GM23338 (cell line): ENCODE data around the gene BNC2. TPM values are rescaled to one million over a fixed set of nuclear protein-coding genes. Genes with fewer than 3 reads are reported as not detected.

Experiments used
- ATAC-seq: fragments of 200-7000 bp; cut with Tn5 transposase; 3 replicates; pipeline ENCODE4 v1.9.1; 2020
- DNase-seq: peaks from one replicate; pipeline ENCODE4 v3.0.0-alpha.2; 2015; ENCODE audit warnings: low spot score
- H2AFZ ChIP-seq: fragments of 200-600 bp; sonication (generic); 2 replicates; pipeline ENCODE4 v1.8.0; 2016; ENCODE audit warnings: antibody characterized with exemption, mild to moderate bottlenecking, moderate library complexity
- H3F3A ChIP-seq: fragments of 200-600 bp; sonication (generic); replicated peaks from 2 replicates; pipeline ENCODE4 v1.8.0; 2017; ENCODE audit warnings: antibody characterized with exemption, mixed run types, low read depth
- H3K27ac ChIP-seq: fragments of 200-600 bp; sonication (generic); 2 replicates; pipeline ENCODE4 v1.6.1; 2016; ENCODE audit warnings: low read depth
- H3K27me3 ChIP-seq: fragments of 200-600 bp; sonication (generic); 2 replicates; pipeline ENCODE4 v1.8.0; 2016; ENCODE audit warnings: mild to moderate bottlenecking, mixed run types, moderate library complexity; ENCODE audit not compliant: insufficient read depth
- H3K36me3 ChIP-seq: fragments of 200-600 bp; sonication (generic); 2 replicates; pipeline ENCODE4 v1.8.0; 2016; ENCODE audit warnings: mild to moderate bottlenecking; ENCODE audit not compliant: insufficient read depth
- H3K4me1 ChIP-seq: fragments of 200-600 bp; sonication (generic); 2 replicates; pipeline ENCODE4 v1.8.0; 2016; ENCODE audit warnings: mild to moderate bottlenecking, moderate library complexity; ENCODE audit not compliant: insufficient read depth
- H3K4me2 ChIP-seq: fragments of 200-600 bp; sonication (generic); 2 replicates; pipeline ENCODE4 v1.7.1; 2017; ENCODE audit warnings: mixed run types
- H3K4me3 ChIP-seq: fragments of 200-600 bp; sonication (generic); 2 replicates; pipeline ENCODE4 v1.6.1; 2016; ENCODE audit warnings: mixed run types
- H3K79me2 ChIP-seq: fragments of 200-600 bp; sonication (generic); replicated peaks from 2 replicates; pipeline ENCODE4 v1.8.0; 2017; ENCODE audit warnings: mild to moderate bottlenecking; ENCODE audit not compliant: insufficient read depth
- H3K9me2 ChIP-seq: fragments of 200-600 bp; sonication (generic); 2 replicates; pipeline ENCODE4 v1.8.0; 2017; ENCODE audit not compliant: insufficient read depth
- H4K20me1 ChIP-seq: fragments of 200-600 bp; sonication (generic); replicated peaks from 2 replicates; pipeline ENCODE4 v1.8.0; 2017; ENCODE audit warnings: mild to moderate bottlenecking; ENCODE audit not compliant: insufficient read depth
- H3K27ac Mint-ChIP-seq: 2 replicates; pipeline ENCODE4 v1.8.0; 2020; ENCODE audit warnings: inconsistent platforms, mild to moderate bottlenecking, moderate library complexity, mixed read lengths
- H3K27me3 Mint-ChIP-seq: 3 replicates; pipeline ENCODE4 v1.8.0; 2022; ENCODE audit warnings: low read depth, mild to moderate bottlenecking, moderate library complexity, mixed read lengths, inconsistent platforms; ENCODE audit not compliant: insufficient read depth, poor library complexity
- H3K36me3 Mint-ChIP-seq: 3 replicates; pipeline ENCODE4 v1.8.0; 2021; ENCODE audit warnings: low read depth, mild to moderate bottlenecking, inconsistent platforms, moderate library complexity, mixed read lengths
- H3K4me1 Mint-ChIP-seq: 3 replicates; pipeline ENCODE4 v1.8.0; 2020; ENCODE audit warnings: mild to moderate bottlenecking, inconsistent platforms, mixed read lengths
- H3K4me3 Mint-ChIP-seq: 3 replicates; pipeline ENCODE4 v1.8.0; 2021; ENCODE audit warnings: moderate library complexity, mild to moderate bottlenecking, inconsistent platforms, mixed read lengths
- H3K9me3 Mint-ChIP-seq: 3 replicates; pipeline ENCODE4 v1.8.0; 2020; ENCODE audit warnings: moderate library complexity, mild to moderate bottlenecking, inconsistent platforms, mixed read lengths
- CREB1 ChIP-seq: fragments of 250-450 bp; sonication (Bioruptor Pico); IDR thresholded peaks from 2 replicates; pipeline ENCODE4 v1.5.0; 2020; ENCODE audit warnings: low read depth, mild to moderate bottlenecking, moderate library complexity
- CTCF ChIP-seq, 2 experiments: fragments of 200-600 bp in 1 of 2; sonication (generic) in 1 of 2; conservative IDR thresholded peaks; 2 replicates each; pipeline versions ENCODE4 v1.5.1 to v1.6.1; 2016 to 2017; ENCODE audit warnings: antibody characterized with exemption in 2 of 2, low read depth in 2 of 2, mild to moderate bottlenecking in 2 of 2, moderate library complexity in 1 of 2
- EZH2 ChIP-seq: fragments of 200-600 bp; sonication (generic); IDR thresholded peaks from one replicate; pipeline ENCODE4 v1.8.0; 2017; ENCODE audit warnings: antibody characterized with exemption, mild to moderate bottlenecking, low read depth; ENCODE audit not compliant: unreplicated experiment
- POLR2AphosphoS5 ChIP-seq: IDR thresholded peaks from 2 replicates; pipeline ENCODE4 v1.6.1; 2016; ENCODE audit warnings: antibody characterized with exemption, low read depth
- STAT1 ChIP-seq: IDR thresholded peaks from one replicate; pipeline ENCODE4 v1.6.1; 2016; ENCODE audit warnings: antibody characterized with exemption; ENCODE audit not compliant: unreplicated experiment
- ZNF114 ChIP-seq: fragments of 250-450 bp; sonication (Bioruptor Pico); IDR thresholded peaks from 2 replicates; pipeline ENCODE4 v1.5.0; 2020; ENCODE audit warnings: mild to moderate bottlenecking, moderate library complexity
- polyA plus RNA-seq: library from polyadenylated mRNA; unstranded; fragments of >200 nt; fragmentation: Nextera tagmentation; extraction: Ambion mirVana; gene quantifications from 2 replicates; pipeline ENCODE4 v1.2.1, GENCODE V29; 2016
- total RNA-seq: library from RNA; depleted of rRNA; stranded (reverse); fragments of >200 nt; shearing (Covaris generic); gene quantifications from 2 replicates; pipeline ENCODE4 v1.2.3, GENCODE V29; 2014
- TF ChIP-seq, protein P1 (sequence below): IDR thresholded peaks from one replicate; pipeline ENCODE4 v1.6.1; 2018; ENCODE audit warnings: antibody characterized with exemption; ENCODE audit not compliant: unreplicated experiment
- TF ChIP-seq, protein P2 (sequence below): IDR thresholded peaks from 2 replicates; pipeline ENCODE4 v1.6.1; 2016; ENCODE audit warnings: antibody characterized with exemption
- TF ChIP-seq, protein P3 (sequence below): fragments of 250-450 bp; sonication (Bioruptor Pico); IDR thresholded peaks from 2 replicates; pipeline ENCODE4 v1.5.0; 2020; ENCODE audit warnings: mild to moderate bottlenecking, moderate library complexity

BNC2 gene
- total and polyA plus RNA-seq, 2 experiments from 2014 or later = 12.7 to 13.2 TPM

GRCh38 chr9:16832101-16832500 lies 38.4 kb downstream of the BNC2 start (continued):
- TF ChIP-seq, protein P1, sequence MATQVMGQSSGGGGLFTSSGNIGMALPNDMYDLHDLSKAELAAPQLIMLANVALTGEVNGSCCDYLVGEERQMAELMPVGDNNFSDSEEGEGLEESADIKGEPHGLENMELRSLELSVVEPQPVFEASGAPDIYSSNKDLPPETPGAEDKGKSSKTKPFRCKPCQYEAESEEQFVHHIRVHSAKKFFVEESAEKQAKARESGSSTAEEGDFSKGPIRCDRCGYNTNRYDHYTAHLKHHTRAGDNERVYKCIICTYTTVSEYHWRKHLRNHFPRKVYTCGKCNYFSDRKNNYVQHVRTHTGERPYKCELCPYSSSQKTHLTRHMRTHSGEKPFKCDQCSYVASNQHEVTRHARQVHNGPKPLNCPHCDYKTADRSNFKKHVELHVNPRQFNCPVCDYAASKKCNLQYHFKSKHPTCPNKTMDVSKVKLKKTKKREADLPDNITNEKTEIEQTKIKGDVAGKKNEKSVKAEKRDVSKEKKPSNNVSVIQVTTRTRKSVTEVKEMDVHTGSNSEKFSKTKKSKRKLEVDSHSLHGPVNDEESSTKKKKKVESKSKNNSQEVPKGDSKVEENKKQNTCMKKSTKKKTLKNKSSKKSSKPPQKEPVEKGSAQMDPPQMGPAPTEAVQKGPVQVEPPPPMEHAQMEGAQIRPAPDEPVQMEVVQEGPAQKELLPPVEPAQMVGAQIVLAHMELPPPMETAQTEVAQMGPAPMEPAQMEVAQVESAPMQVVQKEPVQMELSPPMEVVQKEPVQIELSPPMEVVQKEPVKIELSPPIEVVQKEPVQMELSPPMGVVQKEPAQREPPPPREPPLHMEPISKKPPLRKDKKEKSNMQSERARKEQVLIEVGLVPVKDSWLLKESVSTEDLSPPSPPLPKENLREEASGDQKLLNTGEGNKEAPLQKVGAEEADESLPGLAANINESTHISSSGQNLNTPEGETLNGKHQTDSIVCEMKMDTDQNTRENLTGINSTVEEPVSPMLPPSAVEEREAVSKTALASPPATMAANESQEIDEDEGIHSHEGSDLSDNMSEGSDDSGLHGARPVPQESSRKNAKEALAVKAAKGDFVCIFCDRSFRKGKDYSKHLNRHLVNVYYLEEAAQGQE = no peak
- TF ChIP-seq STAT1 (no peak), EZH2 (no peak), CREB1 (CRISPR knock-in tag) (no peak), POLR2AphosphoS5 (no peak), ZNF114 (no peak), CTCF (conservative IDR thresholded peaks at IDR 0.05; ENCODE audit: low read depth in 2 of 2) (no peak)
- TF ChIP-seq, protein P2, sequence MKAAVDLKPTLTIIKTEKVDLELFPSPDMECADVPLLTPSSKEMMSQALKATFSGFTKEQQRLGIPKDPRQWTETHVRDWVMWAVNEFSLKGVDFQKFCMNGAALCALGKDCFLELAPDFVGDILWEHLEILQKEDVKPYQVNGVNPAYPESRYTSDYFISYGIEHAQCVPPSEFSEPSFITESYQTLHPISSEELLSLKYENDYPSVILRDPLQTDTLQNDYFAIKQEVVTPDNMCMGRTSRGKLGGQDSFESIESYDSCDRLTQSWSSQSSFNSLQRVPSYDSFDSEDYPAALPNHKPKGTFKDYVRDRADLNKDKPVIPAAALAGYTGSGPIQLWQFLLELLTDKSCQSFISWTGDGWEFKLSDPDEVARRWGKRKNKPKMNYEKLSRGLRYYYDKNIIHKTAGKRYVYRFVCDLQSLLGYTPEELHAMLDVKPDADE = no peak

GRCh38 chr9:16830806-16831205 lies 39.7 kb downstream of the BNC2 start:
- no peak overlapping the region for H3K27ac ChIP-seq
- peaks cover 57% of the 10 kb centered on the region for H3K4me1 Mint-ChIP-seq
- H3K4me1 ChIP-seq = peaks cover 34% of the 10 kb centered on the region
- ATAC-seq (no peak), DNase-seq (no peak)
- H3K79me2 ChIP-seq = peaks cover 66% of the 10 kb centered on the region
- no peak overlapping the region for H3K27ac Mint-ChIP-seq
- H3K27me3 Mint-ChIP-seq = no peaks in the 10 kb centered on the region
- H4K20me1 ChIP-seq = no peaks in the 10 kb centered on the region
- no peaks in the 10 kb centered on the region for H3K27me3 ChIP-seq
- no peaks in the 10 kb centered on the region for H3K9me2 ChIP-seq
- H2AFZ ChIP-seq = no peak overlapping the region
- H3F3A ChIP-seq = no peaks in the 10 kb centered on the region
- H3K9me3 Mint-ChIP-seq = no peaks in the 10 kb centered on the region
- no peak overlapping the region for H3K4me3 ChIP-seq
- no peak overlapping the region for H3K4me3 Mint-ChIP-seq
- no peak overlapping the region for H3K4me2 ChIP-seq
- H3K36me3 Mint-ChIP-seq = no peaks in the 10 kb centered on the region
- H3K36me3 ChIP-seq = no peaks in the 10 kb centered on the region
- TF ChIP-seq, protein P3, sequence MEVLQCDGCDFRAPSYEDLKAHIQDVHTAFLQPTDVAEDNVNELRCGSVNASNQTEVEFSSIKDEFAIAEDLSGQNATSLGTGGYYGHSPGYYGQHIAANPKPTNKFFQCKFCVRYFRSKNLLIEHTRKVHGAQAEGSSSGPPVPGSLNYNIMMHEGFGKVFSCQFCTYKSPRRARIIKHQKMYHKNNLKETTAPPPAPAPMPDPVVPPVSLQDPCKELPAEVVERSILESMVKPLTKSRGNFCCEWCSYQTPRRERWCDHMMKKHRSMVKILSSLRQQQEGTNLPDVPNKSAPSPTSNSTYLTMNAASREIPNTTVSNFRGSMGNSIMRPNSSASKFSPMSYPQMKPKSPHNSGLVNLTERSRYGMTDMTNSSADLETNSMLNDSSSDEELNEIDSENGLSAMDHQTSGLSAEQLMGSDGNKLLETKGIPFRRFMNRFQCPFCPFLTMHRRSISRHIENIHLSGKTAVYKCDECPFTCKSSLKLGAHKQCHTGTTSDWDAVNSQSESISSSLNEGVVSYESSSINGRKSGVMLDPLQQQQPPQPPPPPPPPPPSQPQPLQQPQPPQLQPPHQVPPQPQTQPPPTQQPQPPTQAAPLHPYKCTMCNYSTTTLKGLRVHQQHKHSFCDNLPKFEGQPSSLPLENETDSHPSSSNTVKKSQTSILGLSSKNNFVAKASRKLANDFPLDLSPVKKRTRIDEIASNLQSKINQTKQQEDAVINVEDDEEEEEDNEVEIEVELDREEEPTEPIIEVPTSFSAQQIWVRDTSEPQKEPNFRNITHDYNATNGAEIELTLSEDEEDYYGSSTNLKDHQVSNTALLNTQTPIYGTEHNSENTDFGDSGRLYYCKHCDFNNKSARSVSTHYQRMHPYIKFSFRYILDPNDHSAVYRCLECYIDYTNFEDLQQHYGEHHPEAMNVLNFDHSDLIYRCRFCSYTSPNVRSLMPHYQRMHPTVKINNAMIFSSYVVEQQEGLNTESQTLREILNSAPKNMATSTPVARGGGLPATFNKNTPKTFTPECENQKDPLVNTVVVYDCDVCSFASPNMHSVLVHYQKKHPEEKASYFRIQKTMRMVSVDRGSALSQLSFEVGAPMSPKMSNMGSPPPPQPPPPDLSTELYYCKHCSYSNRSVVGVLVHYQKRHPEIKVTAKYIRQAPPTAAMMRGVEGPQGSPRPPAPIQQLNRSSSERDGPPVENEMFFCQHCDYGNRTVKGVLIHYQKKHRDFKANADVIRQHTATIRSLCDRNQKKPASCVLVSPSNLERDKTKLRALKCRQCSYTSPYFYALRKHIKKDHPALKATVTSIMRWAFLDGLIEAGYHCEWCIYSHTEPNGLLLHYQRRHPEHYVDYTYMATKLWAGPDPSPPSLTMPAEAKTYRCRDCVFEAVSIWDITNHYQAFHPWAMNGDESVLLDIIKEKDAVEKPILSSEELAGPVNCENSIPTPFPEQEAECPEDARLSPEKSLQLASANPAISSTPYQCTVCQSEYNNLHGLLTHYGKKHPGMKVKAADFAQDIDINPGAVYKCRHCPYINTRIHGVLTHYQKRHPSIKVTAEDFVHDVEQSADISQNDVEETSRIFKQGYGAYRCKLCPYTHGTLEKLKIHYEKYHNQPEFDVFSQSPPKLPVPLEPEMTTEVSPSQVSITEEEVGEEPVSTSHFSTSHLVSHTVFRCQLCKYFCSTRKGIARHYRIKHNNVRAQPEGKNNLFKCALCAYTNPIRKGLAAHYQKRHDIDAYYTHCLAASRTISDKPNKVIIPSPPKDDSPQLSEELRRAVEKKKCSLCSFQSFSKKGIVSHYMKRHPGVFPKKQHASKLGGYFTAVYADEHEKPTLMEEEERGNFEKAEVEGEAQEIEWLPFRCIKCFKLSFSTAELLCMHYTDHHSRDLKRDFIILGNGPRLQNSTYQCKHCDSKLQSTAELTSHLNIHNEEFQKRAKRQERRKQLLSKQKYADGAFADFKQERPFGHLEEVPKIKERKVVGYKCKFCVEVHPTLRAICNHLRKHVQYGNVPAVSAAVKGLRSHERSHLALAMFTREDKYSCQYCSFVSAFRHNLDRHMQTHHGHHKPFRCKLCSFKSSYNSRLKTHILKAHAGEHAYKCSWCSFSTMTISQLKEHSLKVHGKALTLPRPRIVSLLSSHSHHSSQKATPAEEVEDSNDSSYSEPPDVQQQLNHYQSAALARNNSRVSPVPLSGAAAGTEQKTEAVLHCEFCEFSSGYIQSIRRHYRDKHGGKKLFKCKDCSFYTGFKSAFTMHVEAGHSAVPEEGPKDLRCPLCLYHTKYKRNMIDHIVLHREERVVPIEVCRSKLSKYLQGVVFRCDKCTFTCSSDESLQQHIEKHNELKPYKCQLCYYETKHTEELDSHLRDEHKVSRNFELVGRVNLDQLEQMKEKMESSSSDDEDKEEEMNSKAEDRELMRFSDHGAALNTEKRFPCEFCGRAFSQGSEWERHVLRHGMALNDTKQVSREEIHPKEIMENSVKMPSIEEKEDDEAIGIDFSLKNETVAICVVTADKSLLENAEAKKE (CRISPR knock-in tag) = no peak
- TF ChIP-seq, protein P2 = no peak
